G401.6 (cell line): ENCODE data around the gene TXNDC16.
"Not testable (repeated sequence)": the region's sequence is repeated elsewhere in the genome, so short reads cannot be mapped to it uniquely, and the experiment has no call there.

Source experiments
- FAIRE-seq: peaks from 2 replicates; lab custom pipeline; 2012; peaks lifted over from hg19 to GRCh38; lab: Jason Lieb, UNC

TXNDC16 gene

GRCh38 chr14:52545584-52546317 is 6.6 kb downstream of the TXNDC16 start:
- no peak for FAIRE-seq

DNA sequence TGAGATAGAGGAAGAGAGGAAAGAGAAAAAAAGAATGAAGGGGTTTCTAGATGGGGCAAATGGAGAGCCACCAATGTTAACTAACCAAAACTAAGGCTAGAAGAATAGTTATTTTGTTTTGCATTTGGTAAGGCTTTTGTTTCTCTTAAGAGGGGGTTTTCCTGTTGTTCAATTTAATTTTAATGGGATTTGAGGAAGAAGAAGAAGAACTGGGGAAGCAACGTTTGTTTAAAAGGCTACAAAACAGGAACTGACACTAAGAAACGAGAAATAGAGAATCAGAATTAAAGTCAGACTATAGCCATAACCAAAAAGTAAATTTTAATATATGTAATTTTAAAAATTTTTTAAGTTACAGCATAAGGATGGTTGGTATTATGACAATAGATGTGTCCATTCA is 13.7 kb downstream of the TXNDC16 start:
- peak; percentile 41 for FAIRE-seq

DNA sequence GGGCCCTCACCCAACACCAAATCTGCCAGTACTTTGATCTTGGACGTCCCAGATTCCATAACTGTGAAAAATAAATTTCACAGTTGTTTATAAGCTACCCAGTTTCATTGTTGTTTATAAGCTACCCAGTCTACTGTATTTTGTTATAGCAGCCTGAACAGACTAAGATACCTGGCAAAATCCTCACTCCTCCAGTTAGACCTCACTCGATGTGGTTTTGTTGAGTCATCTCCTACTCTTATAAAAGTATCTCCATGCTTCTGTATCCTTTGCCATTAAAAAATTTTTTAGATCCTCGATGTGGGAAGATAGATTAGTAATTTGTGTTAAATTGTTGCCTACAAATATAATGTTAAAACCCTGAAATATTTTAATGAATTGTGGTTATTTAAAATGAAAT is 16.0 kb downstream of the TXNDC16 start:
- FAIRE-seq, result no peak

- FAIRE-seq, result no peak
These were observed 20.8 kb downstream of the TXNDC16 start for GRCh38 chr14:52531481-52531880.

DNA sequence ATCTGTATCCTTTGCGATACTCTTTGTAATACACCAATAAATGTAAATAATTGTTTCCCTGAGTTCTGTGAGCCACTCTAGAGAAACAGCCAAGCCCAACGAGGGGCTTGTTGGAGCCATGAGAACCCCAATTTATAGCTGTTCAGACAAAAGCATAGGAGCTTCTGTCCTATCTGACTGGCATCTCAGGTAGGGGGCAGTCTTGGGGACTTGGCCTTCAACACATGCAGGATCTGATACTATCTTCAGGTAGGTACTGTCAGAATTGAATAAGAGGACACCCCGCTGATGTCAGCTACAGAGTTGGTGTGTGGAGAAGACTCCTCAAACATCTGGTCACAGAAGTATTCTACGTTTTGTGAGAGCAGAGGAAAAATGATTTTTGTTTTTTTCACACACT is 25.3 kb downstream of the TXNDC16 start:
- FAIRE-seq, result no peak

GRCh38 chr14:52522581-52523345 is 29.5 kb downstream of the TXNDC16 start:
- FAIRE-seq, result no peak

- FAIRE-seq, result no peak
These were observed 30.3 kb downstream of the TXNDC16 start for GRCh38 chr14:52522033-52522432.

DNA sequence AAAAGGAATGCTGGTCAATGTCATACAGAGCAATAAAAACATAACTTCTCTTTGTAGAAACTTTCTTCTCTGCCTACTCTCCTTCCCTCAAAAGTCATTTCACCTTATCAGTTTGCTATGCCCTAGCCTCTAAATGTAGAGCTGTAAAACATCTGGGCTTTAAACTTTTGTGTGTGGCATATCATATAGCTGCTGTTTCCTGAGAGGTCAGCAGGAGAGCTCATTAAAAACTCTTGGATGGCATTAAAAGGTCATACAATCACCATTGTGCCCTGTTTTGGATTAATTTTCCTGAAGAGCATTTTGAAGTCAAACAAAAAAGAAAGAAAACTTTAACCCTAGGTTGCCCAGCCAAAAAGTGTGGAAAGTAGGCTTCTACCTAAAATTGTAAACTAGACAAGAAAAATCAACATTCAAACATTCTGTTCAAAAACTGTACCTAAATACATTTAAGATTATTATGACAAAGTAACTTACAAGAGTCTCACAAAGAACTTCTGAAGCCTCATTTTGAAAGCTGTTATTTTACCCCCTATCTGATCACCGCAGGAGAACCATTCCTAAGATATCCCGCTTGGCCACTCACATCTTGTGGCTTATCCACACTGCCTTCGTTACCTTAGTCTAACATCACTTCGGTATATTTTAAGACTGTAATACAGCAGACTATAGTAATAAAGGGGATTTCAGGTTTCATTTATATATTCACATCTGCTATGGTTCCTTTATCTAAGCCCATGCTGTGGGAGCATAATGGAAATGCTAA is 38.1 kb downstream of the TXNDC16 start:
- FAIRE-seq, result no peak

DNA sequence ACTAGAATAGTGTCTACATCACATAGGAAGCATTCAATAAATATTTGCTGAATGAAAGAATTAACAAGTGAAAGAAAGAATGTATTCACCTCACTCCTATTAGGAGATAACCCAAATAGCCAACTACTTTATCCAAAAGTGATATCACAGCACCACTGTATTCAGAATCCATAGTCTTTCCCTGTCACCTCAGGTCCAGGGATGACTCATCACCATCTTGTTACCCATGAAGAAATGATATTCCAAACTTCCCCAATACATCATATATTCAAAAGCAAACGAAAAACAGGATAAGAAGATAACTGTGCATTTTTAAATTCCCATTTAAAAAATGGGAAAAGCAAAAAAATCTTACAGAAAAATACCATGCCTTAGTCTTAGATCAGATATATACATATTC is 39.1 kb downstream of the TXNDC16 start:
- no peak for FAIRE-seq

DNA sequence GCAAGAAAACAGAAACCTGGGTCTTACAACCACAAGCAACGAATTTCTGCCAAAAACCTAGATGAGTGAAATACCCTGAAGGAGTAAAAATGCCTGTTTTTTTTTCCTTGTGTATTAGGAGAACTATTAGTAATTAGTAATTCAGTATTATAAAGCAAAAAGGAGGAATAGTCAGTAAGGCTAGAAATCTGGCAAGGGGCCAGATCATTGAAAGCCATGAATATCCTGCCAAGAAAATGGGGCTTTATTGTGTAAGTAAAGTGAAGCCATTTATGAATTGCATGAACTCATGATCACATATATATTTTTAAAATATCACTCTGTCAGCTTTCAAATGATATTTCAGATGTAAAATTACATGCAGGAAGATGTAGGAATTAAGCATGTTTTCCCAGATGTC is 57.9 kb downstream of the TXNDC16 start:
- no peak for FAIRE-seq

DNA sequence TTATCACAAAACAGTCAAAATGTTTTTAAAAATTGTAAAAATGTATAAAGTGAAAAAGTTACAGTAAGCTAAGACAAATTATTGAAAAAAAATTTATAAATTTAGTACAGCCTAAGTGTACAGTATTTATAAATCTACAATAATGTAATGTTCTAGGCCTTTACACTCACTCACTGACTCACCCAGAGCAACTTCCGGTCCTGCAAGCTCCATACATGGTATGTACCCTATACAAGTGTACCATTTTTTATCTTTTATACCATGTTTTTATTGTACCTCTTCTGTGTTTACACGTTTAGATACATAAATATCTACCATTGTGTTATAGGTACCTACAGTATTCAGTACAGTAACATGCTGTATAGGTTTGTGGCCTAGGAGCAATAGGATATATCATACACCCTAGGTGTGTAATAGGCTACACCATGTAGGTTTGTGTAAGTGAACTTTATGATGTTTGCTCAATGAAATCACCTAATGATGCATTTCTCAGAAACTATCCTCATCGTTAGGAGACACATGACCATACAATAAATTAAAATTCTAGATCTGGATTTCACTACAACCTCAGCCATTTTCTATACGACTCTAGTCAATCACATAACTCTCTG is 66.8 kb downstream of the TXNDC16 start:
- FAIRE-seq, result no peak

GRCh38 chr14:52481864-52482263 is 70.4 kb downstream of the TXNDC16 start:
- no peak for FAIRE-seq

DNA sequence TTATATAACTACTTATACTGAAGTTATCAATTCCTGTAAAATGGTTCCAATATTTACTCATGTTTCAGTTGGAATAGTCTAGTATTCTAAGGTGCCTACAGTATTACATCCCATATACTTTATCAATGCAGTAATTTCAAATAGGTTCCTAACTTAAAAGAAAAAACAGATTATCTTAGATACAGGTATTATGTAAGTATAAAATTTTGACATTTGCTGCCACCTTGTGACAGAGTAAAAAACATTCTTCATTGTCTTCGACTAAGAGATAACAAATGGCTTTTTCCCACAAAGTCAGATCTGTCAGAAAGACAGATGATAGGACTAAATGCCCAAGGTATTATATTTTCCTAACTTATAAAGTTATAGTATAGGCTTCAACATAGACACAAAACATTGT is 78.7 kb downstream of the TXNDC16 start:
- peak; percentile 82 for FAIRE-seq

DNA sequence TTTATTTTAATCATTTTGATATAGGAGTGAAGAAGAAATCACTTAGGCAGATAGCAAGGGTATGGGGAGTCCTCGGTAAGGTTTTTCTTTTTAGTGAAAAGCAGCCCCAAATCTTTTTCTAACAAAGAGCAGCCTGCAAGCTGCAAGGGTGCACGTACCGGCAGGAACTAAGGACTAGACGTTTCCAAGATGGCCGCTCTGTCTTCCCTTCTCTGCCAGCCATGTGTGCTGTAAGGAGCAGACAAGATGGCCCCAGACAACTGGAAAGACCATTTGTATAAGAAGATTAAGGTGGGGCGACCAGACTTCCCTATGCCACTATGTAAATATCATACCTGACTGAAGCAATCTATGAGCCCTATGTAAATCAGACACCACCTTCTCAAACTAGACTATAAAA is 79.6 kb downstream of the TXNDC16 start:
- no peak for FAIRE-seq

DNA sequence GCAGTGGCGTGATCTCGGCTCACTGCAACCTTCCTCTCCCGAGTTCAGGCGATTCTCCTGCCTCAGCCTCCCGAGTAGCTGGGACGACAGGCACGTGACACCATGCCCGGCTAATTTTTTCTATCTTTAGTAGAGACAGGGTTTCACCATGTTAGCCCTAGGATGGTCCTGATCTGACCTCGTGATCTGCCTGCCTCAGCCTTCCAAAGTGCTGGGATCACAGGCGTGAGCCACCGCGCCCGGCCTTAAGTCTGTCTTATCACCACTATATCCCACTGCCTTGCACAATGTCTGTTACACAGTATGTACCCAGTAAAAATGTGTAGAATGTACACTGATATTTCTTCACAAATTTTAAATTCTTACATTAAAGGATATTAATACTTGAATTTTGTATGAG is 80.1 kb downstream of the TXNDC16 start:
- not testable (repeated sequence) for FAIRE-seq

- FAIRE-seq, result no peak
These were observed 84.6 kb downstream of the TXNDC16 start for GRCh38 chr14:52467515-52468266.

DNA sequence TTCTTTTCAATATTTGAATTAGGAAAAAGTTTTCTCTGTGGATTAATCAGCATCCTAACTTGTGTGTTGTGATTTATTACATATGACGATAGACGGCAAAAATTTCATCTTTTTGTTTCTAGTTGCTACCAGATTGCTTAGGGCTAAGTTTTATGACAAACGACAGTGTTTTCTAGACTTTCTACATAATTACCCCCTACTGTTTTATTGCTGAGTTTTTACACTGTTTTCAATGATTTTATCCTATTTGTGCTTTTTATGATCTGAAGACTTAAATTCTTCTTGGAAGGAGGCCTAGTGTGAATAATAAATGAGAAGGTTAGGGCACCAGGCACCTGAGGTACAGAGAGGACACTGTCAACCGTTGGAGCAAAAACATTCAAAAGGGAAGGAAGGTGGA is 88.1 kb downstream of the TXNDC16 start:
- FAIRE-seq, result peak; percentile 25

GRCh38 chr14:52463375-52463774 is 88.9 kb downstream of the TXNDC16 start:
- no peak for FAIRE-seq

DNA sequence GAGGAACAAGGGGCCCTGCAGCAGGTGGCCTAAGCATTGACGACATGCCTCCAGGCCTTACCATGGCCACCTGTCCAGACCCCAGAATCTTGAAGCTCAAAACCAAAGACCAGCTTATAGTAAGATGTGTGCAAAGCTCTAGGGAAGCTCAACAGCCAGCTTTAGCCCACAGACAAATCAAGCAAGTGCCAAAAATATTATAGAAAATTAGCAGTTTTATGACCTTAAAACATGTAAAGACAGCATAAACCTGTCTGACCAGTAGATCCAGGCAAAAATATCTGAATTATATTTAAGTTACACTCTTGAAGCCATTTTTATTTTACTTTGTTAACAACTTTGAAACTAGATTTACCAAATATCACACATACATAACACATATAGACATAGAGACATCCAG is 90.6 kb downstream of the TXNDC16 start:
- FAIRE-seq, result no peak

DNA sequence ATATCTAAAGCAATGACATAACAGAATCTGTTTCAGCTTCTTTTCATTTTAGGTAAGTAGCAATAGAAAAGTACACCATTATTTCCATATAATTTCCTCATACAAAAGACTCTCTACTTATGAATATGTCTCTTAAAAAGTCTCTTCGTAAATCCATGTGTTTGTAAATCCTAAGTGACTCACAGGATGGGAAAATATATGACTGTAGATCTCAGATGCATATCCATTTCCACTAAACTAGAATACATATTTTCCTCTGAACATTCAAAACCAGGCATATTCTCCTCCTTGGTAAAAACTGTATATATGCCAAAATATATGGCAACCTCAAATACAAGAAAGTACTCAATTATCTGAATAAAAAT is 93.6 kb downstream of the TXNDC16 start:
- FAIRE-seq, result no peak

DNA sequence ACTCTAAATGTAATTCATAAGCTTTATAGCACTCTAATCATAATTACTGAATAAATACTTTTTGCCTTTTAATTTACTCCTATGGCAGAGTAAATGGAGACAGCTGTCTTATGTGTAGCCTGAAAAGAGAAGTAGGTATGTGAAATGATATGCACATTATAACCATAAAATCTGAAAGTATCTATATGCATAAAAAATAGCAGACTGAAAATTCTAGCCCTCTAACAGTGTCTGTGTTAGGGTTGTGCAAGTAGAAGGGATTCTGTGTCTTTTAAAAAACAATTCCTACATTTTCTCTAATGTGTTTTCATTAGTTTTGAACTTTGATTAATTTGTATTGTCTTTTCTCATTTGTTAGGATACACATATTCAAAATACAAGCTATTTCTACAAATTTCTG is 94.9 kb downstream of the TXNDC16 start:
- FAIRE-seq, result no peak
